ENCODE measurements around the gene TALDO1. TPM values are rescaled to one million over a fixed set of nuclear protein-coding genes. Genes with fewer than 3 reads are reported as not detected.

The TALDO1 gene
- total RNA-seq, 1 experiment from 2014 or later: 268 TPM

- no peak overlapping the region for H3K27ac Mint-ChIP-seq
- Histone ChIP-seq H3K14ac (ENCODE audit: insufficient read depth, low read length) (no peak overlapping the region), H2BK5ac (ENCODE audit: insufficient read length, low read length) (no peak overlapping the region), H3K23me2 (ENCODE audit: insufficient read length, low read depth, low read length, poor library complexity, severe bottlenecking) (peaks cover 3% of the 10 kb centered on the region), H3K9ac (ENCODE audit: extremely low read depth, insufficient read length, low read length) (no peak overlapping the region), H3K4ac (ENCODE audit: low read depth, low read length) (no peak overlapping the region), H2BK20ac (ENCODE audit: low read depth, low read length, poor library complexity, severe bottlenecking) (no peak overlapping the region), H3K27ac (ENCODE audit: insufficient read length, low read depth, low read length) (no peak overlapping the region), H3K4me2 (ENCODE audit: insufficient read depth, insufficient read length, low read length) (peak overlapping the region; percentile 33), H2AK5ac (ENCODE audit: insufficient read length, low read length) (no peak overlapping the region), H4K5ac (ENCODE audit: insufficient read length, low read depth, low read length) (no peak overlapping the region), H3K56ac (ENCODE audit: insufficient read length, low read depth, low read length) (no peak overlapping the region), H2BK120ac (ENCODE audit: low read depth, low read length, poor library complexity, severe bottlenecking) (no peak overlapping the region), H2BK12ac (ENCODE audit: insufficient read length, low read depth, low read length) (no peak overlapping the region), H3K79me2 (ENCODE audit: insufficient read depth, low read length) (no peaks in the 10 kb centered on the region), H3T11ph (ENCODE audit: low read length) (no peak overlapping the region), H2BK15ac (ENCODE audit: low read depth, low read length) (no peak overlapping the region), H3K23ac (ENCODE audit: insufficient read length, low read depth, low read length) (no peak overlapping the region), H4K20me1 (ENCODE audit: control insufficient read depth, insufficient read depth, insufficient read length) (no peaks in the 10 kb centered on the region), H3K79me1 (ENCODE audit: insufficient read depth, low read depth, low read length, poor library complexity, severe bottlenecking) (no peaks in the 10 kb centered on the region), H4K91ac (ENCODE audit: insufficient read length, low read depth, low read length) (no peak overlapping the region), H3K18ac (ENCODE audit: insufficient read length, low read depth, low read length) (no peak overlapping the region), H4K8ac (replicated peaks; ENCODE audit: insufficient read length, low read depth, low read length) (no peak overlapping the region), H3K27me3 (ENCODE audit: insufficient read depth, low read length) (no peaks in the 10 kb centered on the region), H2AFZ (ENCODE audit: low read length) (no peak overlapping the region), H3K4me1 (ENCODE audit: insufficient read depth, low read length) (peaks cover 5% of the 10 kb centered on the region; the same call in 1 of the 2 replicates), H3K9me3 (ENCODE audit: control insufficient read depth, low read depth, low read length) (no peaks in the 10 kb centered on the region)
- H3K4me3 Mint-ChIP-seq: peak overlapping the region; percentile 68 to 71; a peak in 4 of 5 replicates
- peaks cover 15 to 33% of the 10 kb centered on the region in 2 experiments for H3K4me1 Mint-ChIP-seq
- WGBS (ENCODE audit: extremely low coverage, insufficient read length, low lambda C conversion rate): no CpG with 5 or more reads among the region's 22 CpGs
- H3K36me3 Mint-ChIP-seq (ENCODE audit: insufficient read depth in 1 of 3, low read depth in 3 of 3): peaks cover 0 to 10% (median 4%) of the 10 kb centered on the region in 3 experiments; a peak in 2 of 7 replicates
- H3K9me3 Mint-ChIP-seq: no peaks in the 10 kb centered on the region
- no peak for TF ChIP-seq CTCF (conservative IDR thresholded peaks at IDR 0.05)
- no peaks in the 10 kb centered on the region for H3K27me3 Mint-ChIP-seq (ENCODE audit: low read depth)
- peak; percentile 44 for DNase-seq
Measured at GRCh38 chr11:706439-706956, 40.8 kb upstream of the TALDO1 start.

All from H9 (cell line).